ENCODE data around the gene ATP8A1.

- TF ChIP-seq CTCF (conservative IDR thresholded peaks at IDR 0.05; ENCODE audit: low read depth, low read length) (no peak), POLR2A (IDR thresholded peaks at IDR 0.05; ENCODE audit: low read depth, low read length) (no peak), MAZ (IDR thresholded peaks at IDR 0.05; ENCODE audit: borderline replicate concordance, low read depth, low read length) (no peak), CHD1 (IDR thresholded peaks at IDR 0.05; ENCODE audit: low read depth, low read length) (no peak), FOS (IDR thresholded peaks at IDR 0.05; ENCODE audit: low read depth, low read length) (no peak)
Measured at GRCh38 chr4:42454755-42455420, 202.0 kb downstream of the ATP8A1 start.

Data from IMR-90 (cell line).